HAP-1 (cell line): ENCODE measurements around the gene HERPUD1.
"Not testable (repeated sequence)": the region's sequence is repeated elsewhere in the genome, so short reads cannot be mapped to it uniquely, and the experiment has no call there.

Source experiments
- DNase-seq, 2 experiments: peaks; one replicate each; pipeline ENCODE4 v3.0.0-alpha.2; 2016 to 2020; ENCODE audit warnings: low spot score in 2 of 2
- H3K27me3 ChIP-seq: fragments of 250-450 bp; sonication (Bioruptor Pico); 2 replicates; pipeline ENCODE4 v1.5.1; 2020; ENCODE audit warnings: low read depth, mild to moderate bottlenecking, moderate library complexity
- H3K36me3 ChIP-seq: fragments of 250-450 bp; sonication (Bioruptor Pico); replicated peaks from 2 replicates; pipeline ENCODE4 v1.5.1; 2020; ENCODE audit warnings: mild to moderate bottlenecking
- H3K4me1 ChIP-seq: fragments of 250-450 bp; sonication (Bioruptor Pico); 2 replicates; pipeline ENCODE4 v1.5.1; 2020; ENCODE audit warnings: mild to moderate bottlenecking
- H3K4me3 ChIP-seq: fragments of 250-450 bp; sonication (Bioruptor Pico); 2 replicates; pipeline ENCODE4 v1.5.1; 2020; ENCODE audit warnings: mild to moderate bottlenecking, moderate library complexity
- H3K9me3 ChIP-seq: fragments of 250-450 bp; sonication (Bioruptor Pico); 2 replicates; pipeline ENCODE4 v1.5.1; 2020; ENCODE audit warnings: mild to moderate bottlenecking, moderate library complexity
- in situ Hi-C: fragments of 300-500 bp; cut with MboI; formaldehyde crosslinking; loops from 3 replicates; pipeline ENCODE4 v1.14.3; 2020; ENCODE audit warnings: low sequenced_read_pairs, inconsistent platforms, mixed read lengths

Gene HERPUD1, protein sequence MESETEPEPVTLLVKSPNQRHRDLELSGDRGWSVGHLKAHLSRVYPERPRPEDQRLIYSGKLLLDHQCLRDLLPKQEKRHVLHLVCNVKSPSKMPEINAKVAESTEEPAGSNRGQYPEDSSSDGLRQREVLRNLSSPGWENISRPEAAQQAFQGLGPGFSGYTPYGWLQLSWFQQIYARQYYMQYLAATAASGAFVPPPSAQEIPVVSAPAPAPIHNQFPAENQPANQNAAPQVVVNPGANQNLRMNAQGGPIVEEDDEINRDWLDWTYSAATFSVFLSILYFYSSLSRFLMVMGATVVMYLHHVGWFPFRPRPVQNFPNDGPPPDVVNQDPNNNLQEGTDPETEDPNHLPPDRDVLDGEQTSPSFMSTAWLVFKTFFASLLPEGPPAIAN

DNA sequence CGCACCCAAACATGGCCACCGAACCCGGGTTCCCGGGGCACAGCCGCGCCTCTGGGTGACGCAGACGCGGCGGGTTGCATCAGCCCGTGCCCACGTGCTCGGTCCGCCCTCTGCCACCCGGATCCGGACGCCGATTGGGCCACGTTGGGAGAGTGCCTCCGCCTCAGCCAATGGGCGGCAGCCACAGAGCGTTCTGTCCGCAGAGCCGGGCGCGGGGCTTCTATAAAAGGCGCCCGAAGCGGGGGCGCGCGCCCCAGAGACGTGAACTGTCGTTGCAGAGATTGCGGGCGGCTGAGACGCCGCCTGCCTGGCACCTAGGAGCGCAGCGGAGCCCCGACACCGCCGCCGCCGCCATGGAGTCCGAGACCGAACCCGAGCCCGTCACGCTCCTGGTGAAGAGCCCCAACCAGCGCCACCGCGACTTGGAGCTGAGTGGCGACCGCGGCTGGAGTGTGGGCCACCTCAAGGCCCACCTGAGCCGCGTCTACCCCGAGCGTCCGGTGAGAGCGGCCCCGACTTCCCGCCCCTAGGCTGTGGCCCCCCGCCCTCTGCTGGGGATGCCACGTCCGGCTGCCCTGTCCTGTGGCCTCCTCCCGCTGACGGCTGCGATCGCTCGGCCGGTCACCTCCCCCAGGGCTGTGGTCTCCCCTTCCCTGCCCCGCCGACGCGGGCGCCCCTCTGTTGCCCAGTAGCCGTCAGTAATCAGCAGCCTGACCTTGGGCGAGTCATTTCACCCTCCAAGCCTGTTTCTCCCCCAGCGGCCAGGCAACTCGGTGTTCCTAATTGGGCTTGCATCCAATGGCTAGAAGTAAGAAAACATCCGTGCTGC is at the start of gene HERPUD1:
TSS of gene HERPUD1 (plus strand) at position 251 of the 829 bp plus-strand sequence. CDS start at position 354, 103 bp downstream.
- no peaks in the 10 kb centered on the region for H3K9me3 ChIP-seq
- in situ Hi-C loops, result no loop called here
- peak within 1 kb of the TSS; percentile 98 for H3K4me3 ChIP-seq
- peaks cover 47% of the 10 kb centered on the region for H3K36me3 ChIP-seq
- H3K4me1 ChIP-seq, result peaks cover 24% of the 10 kb centered on the region
- no peaks in the 10 kb centered on the region for H3K27me3 ChIP-seq
- DNase-seq, result peak; percentile 89 to 98

DNA sequence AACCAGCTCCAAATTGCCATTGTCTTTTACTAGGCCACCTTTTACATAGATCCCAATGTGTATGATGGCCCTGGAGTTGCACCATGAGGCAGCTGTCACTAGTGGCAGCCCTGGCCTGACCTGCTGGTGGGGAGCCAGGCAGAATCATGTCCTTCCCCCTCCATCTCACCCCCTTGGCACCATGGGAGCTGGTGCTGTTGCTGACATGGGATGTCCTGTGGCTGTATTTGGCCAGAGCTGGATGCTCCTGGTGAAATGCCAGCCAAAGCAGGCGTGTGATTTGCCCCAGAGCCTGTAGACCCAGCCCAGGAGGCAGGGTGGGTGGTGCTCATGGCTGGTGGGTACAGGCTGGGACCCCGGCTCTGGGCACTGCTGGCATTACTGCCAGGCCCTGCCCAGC is 48.4 kb upstream of the HERPUD1 start:
- Histone ChIP-seq H3K4me1 (no peaks in the 10 kb centered on the region), H3K4me3 (no peak overlapping the region), H3K36me3 (no peaks in the 10 kb centered on the region), H3K9me3 (no peaks in the 10 kb centered on the region), H3K27me3 (no peaks in the 10 kb centered on the region)
- DNase-seq, result no peak
- in situ Hi-C loops, result no loop called here

DNA sequence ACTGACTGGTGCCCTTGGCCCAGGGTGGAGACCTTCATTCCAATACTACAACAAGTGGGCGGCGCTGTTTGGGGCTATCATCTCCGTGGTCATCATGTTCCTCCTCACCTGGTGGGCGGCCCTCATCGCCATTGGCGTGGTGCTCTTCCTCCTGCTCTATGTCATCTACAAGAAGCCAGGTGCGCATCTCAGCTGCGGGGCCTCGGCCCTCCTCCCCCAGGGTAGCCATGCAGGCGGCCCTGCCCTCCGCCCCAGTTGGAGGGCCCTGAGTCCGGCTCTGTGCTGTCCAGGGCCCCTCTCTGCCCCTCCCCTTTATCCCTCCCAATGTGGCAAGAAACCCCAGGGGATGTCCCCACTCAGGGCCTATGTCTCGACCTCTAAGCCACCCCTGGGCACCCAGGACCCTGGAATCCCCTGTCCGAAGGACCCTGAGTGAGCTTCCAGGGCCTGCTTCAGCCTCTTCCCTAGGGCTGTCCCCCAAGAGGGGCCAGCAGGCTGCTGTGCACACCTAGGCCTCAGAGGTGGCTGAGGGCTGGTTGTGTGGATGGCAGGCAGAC is 47.8 kb upstream of the HERPUD1 start:
- in situ Hi-C loops, result no loop called here
- no peaks in the 10 kb centered on the region for H3K4me1 ChIP-seq
- no peak for DNase-seq
- no peaks in the 10 kb centered on the region for H3K9me3 ChIP-seq
- no peak overlapping the region for H3K4me3 ChIP-seq
- H3K36me3 ChIP-seq, result no peaks in the 10 kb centered on the region
- H3K27me3 ChIP-seq, result no peaks in the 10 kb centered on the region

DNA sequence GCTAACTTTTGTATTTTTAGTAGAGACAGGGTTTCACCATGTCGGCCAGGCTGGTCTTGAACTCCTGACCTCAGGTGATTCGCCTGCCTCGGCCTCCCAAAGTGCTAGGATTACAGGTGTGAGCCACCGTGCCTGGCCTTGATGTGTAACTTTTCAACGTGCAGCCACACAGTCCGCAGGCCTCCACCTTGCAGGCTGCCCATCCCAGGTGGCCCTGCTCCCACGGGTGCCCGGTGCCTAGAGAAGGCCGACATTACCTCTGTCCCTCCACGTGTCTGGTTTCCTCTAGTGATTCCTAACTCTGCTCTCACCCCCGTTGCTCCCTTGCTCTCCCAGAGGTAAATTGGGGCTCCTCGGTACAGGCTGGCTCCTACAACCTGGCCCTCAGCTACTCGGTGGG is 47.0 kb upstream of the HERPUD1 start:
- H3K4me1 ChIP-seq, H3K4me3 ChIP-seq, H3K36me3 ChIP-seq, DNase-seq, in situ Hi-C loops, H3K9me3 ChIP-seq, H3K27me3 ChIP-seq: not testable (repeated sequence)

DNA sequence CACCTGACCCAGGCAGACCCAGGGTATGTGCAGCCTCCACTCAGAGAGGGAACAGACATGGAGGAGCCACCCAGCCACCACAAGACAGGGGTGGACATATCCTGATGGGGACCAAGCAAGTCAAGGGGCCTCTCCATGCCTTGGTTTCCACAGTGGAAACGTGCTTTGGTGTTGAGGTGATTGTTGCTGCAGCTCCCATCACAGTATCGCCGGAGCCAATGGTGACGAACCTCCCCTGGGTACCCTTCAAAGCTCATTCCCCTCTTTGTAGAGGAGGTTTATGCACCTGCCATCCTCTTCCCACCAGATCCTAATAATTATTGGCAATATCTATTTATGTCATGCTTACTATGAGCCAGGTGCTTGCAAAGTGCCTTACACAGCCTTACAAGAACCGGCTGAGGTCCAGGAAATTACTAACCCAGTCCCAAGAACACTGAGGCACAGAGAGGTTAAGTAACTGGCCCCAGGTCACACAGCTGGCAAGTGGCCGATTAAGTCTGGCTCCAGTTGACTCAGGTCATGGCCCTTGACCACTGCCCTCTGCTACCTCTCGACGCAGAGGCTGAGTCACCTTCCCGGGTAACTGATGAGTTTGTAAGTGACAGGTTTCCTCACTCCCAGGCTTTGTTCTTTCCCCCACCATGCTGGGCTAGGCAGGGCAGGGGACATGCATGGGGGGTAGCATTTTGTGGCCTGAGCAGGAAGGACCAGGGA is 46.3 kb upstream of the HERPUD1 start:
- no peak for DNase-seq
- Histone ChIP-seq H3K4me3 (no peak overlapping the region), H3K36me3 (no peaks in the 10 kb centered on the region), H3K27me3 (no peaks in the 10 kb centered on the region), H3K4me1 (no peaks in the 10 kb centered on the region), H3K9me3 (no peaks in the 10 kb centered on the region)
- in situ Hi-C loops, result no loop called here

DNA sequence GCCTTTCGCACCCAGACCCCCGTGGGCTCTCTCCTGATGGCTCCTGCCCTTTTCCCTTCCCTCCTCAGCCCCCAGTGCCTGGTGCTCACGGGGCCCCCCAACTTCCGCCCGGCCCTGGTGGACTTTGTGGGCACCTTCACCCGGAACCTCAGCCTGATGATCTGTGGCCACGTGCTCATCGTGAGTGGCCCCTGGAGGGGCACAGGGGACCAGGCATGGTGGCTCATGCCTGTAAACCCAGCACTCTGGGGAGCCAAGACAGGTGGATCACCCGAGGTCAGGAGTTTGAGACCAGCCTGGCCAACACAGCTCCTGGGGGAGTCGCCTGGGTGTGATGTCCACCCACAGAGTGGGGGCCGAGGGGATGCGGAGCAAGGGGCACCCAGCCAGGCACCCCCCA is 45.6 kb upstream of the HERPUD1 start:
- no peaks in the 10 kb centered on the region for H3K36me3 ChIP-seq
- no peaks in the 10 kb centered on the region for H3K9me3 ChIP-seq
- no peaks in the 10 kb centered on the region for H3K27me3 ChIP-seq
- in situ Hi-C loops, result no loop called here
- no peak overlapping the region for H3K4me3 ChIP-seq
- no peaks in the 10 kb centered on the region for H3K4me1 ChIP-seq
- DNase-seq, result no peak

DNA sequence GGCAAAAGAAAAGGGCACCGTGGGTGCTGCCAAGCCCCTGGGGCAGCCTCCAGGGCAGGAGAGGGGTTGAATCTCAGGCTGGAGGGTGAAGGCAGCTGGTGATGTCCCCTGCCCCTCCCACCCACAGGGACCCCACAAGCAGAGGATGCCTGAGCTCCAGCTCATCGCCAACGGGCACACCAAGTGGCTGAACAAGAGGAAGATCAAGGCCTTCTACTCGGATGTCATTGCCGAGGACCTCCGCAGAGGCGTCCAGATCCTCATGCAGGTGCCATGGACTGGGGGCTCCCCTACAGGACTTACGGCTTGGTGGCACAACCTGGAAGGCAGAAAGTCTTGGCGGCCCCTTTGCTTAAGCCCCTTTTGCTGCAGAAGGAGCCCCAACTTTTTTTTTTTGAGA is 45.1 kb upstream of the HERPUD1 start:
- in situ Hi-C loops, result no loop called here
- Histone ChIP-seq H3K36me3 (no peaks in the 10 kb centered on the region), H3K4me1 (no peaks in the 10 kb centered on the region), H3K27me3 (no peaks in the 10 kb centered on the region), H3K4me3 (no peak overlapping the region), H3K9me3 (no peaks in the 10 kb centered on the region)
- DNase-seq, result no peak

DNA sequence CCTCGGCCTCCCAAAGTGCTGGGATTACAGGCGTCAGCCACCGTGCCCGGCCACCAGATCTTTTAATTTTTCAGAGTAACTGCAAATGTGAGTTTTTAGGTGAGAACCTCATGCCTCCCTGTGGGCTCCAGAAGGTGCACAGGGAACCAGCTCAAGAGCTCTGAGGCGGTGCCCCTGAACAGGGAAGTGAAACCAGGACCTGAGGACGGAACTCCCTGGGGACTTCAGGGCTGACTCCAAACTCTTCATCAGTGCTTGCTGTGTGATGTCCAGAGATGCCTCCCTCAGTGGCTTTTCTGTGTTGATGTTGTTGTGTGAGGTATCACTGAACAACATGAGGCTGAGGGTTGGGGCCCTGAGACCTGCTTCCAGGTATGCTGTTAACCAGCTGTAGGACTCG is 43.1 kb upstream of the HERPUD1 start:
- no peaks in the 10 kb centered on the region for H3K36me3 ChIP-seq
- no peaks in the 10 kb centered on the region for H3K27me3 ChIP-seq
- no peak for DNase-seq
- H3K4me3 ChIP-seq, result no peak overlapping the region
- no peaks in the 10 kb centered on the region for H3K9me3 ChIP-seq
- H3K4me1 ChIP-seq, result no peaks in the 10 kb centered on the region
- in situ Hi-C loops, result no loop called here

DNA sequence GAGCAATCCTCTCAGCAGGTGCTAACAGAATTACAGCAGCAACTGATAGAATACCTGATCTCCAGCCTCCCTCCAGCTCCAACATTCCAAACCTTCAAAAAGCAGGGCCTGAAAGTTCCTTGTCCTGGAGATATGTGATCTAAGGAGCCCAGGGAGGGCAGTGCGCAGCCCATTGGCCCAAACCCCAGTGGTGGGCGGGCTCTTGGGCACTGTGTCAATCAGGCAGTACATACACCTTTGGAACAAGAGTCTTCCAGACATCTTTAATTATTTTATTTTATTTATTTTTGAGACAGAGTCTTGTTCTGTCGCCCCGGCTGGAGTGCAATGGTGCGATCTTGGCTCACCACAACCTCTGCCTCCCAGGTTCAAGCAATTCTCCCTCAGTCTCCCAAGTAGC is 42.7 kb upstream of the HERPUD1 start:
- Histone ChIP-seq H3K4me1 (no peaks in the 10 kb centered on the region), H3K4me3 (no peak overlapping the region), H3K9me3 (no peaks in the 10 kb centered on the region), H3K36me3 (no peaks in the 10 kb centered on the region), H3K27me3 (no peaks in the 10 kb centered on the region)
- DNase-seq, result no peak
- in situ Hi-C loops, result no loop called here

DNA sequence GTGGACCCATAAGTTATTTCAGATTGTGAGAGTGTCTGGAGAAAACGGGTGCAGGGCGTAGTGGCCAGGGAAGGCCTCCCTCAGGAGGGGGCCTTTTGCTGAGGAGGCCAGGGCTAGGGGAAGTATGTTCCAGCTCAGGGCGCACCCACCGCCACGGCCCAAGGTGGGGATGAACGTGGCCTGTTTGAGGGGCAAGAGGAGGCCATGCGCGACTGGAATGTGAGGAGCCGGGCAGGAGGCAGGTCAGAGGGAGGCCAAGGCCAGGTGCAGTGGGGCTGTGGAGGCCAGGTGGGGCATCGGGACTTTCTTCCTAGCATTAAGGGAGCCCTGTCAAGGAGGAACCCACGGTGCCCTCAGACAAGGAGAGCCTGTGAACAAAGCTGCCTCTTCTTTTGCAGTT is 40.3 kb upstream of the HERPUD1 start:
- Histone ChIP-seq H3K4me3 (no peak overlapping the region), H3K9me3 (no peaks in the 10 kb centered on the region), H3K27me3 (no peaks in the 10 kb centered on the region), H3K4me1 (no peaks in the 10 kb centered on the region), H3K36me3 (no peaks in the 10 kb centered on the region)
- in situ Hi-C loops, result no loop called here
- no peak for DNase-seq

DNA sequence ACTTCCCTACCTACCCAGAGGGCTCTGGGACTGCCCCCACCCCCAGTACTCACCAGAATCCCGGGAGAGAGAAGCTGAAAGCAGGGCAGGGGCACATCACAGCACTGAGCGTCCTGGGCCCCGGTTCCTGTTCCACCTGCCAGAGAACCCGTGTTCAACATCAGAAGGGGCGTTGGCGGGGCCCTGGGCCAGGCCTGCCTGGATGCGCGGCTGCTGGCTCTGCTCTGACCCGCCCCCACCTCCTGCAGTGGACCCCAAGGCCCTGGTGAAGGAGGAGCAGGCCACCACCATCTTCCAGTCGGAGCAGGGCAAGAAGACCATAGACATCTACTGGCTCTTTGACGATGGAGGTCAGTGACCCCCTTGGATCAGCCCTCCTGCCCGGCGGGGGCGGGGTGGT is 39.2 kb upstream of the HERPUD1 start:
- H3K9me3 ChIP-seq, result no peaks in the 10 kb centered on the region
- no peaks in the 10 kb centered on the region for H3K27me3 ChIP-seq
- DNase-seq, result no peak
- in situ Hi-C loops, result no loop called here
- no peak overlapping the region for H3K4me3 ChIP-seq
- no peaks in the 10 kb centered on the region for H3K4me1 ChIP-seq
- H3K36me3 ChIP-seq, result no peaks in the 10 kb centered on the region

DNA sequence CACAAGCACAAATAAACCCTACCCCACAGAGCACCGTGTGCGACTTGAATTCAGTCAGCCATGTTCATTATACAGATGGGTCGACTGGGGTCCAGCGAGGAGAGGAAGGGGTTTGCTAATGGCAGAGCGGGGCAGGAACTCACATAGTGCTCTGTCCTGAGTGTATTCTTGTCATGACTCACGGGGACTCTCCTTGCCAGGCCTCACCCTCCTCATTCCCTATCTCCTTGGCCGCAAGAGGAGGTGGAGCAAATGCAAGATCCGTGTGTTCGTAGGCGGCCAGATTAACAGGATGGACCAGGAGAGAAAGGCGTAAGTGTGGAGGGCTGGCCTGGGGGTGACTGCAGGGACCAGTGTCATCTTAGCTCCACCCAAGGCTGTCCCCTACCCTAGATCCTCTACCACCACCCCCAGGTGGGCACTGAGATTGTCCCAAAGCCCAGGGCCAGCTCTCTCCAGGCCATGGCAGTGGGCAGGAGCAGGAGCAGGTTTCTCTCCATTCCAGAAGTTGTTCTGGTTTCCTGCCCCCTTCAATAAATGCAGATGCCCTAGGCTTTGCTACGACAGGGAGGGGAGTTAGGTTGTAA is 37.5 kb upstream of the HERPUD1 start:
- no peak for DNase-seq
- no peaks in the 10 kb centered on the region for H3K4me1 ChIP-seq
- H3K36me3 ChIP-seq, result no peaks in the 10 kb centered on the region
- H3K4me3 ChIP-seq, result no peak overlapping the region
- no peaks in the 10 kb centered on the region for H3K27me3 ChIP-seq
- in situ Hi-C loops, result no loop called here
- H3K9me3 ChIP-seq, result no peaks in the 10 kb centered on the region

DNA sequence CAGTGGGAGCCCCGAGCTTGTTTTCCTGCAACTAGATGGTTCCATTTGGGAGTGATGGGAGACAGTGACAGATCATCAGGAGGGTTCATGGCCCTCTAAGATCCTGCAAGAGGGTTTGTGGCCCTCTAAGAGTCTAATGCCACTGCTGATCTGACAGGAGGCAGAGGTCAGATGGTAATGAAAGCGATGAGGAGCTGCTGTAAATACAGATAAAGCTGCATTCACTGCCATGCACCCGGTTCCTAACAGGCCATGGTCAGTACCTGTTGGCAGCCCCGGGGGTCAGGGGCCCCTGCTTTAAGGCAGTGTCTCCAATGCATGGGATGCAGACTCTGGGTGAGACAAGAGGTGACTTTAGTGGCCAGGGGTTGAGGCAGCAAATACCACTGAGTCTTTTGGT is 36.1 kb upstream of the HERPUD1 start:
- Histone ChIP-seq H3K36me3 (no peaks in the 10 kb centered on the region), H3K9me3 (no peaks in the 10 kb centered on the region), H3K4me3 (no peak overlapping the region), H3K4me1 (no peaks in the 10 kb centered on the region), H3K27me3 (no peaks in the 10 kb centered on the region)
- in situ Hi-C loops, result no loop called here
- DNase-seq, result no peak
